ENCODE results near the gene PERM1. TPM values are rescaled to one million over a fixed set of nuclear protein-coding genes. Genes with fewer than 3 reads are reported as not detected.
A peak's percentile ranks its signal among the peaks of the same experiment; 100 is the strongest.

Gene PERM1
- total RNA-seq, 2 experiments from 2014 or later, result not detected

DNA sequence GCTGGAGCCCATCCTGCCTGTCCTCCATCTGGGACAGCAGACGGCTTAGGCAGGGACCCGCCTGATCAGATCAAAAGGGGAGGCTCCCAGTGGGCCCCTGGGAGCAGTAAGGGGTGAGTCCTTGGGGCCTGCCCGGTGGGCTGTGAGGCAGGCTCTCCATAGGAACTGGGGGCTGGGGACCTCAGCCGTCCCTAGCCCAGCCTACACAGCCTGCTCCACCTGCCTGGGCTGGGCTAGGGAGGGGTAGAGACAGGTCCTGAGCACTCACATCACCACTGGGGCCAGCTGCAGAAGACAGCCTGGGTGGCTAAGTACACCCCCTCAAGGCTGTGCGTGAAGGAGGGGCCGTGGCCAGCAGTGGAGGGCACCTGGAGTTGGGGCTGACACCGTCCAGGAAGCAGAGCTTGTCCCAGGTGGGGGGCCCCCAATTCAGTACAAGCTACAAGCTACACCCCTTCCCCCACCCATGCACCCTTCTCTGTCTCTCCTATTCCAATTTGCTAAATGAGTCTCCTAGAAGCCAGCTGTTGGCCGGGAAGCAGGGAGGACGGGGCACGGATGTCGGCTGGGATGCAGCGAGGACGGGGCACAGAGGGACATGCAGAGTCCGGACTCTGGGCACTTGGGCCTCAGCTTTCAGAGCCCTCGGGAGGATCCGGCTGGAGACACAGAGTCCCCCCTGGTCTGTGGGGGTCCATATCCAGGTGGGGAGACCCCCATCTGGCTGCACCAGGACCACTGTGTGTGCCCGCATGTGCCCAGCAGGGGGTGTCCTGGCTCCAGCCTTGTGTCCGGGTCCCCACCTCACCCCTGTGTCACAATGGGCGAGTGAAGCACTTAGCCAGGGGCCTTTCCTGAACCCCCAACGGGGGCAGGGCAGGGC, 33.1 kb upstream of the PERM1 start:
- peak; percentile 48 for DNase-seq (ENCODE audit: low spot score)
- Histone ChIP-seq H3K9me2 (ENCODE audit: insufficient read depth, low read length) (no peaks in the 10 kb centered on the region), H3K27ac (ENCODE audit: low read depth, low read length, poor library complexity, severe bottlenecking) (peak overlapping the region; percentile 63), H3K4me1 (ENCODE audit: insufficient read depth, low read length, poor library complexity, severe bottlenecking) (peaks cover 22% of the 10 kb centered on the region), H4K20me1 (ENCODE audit: insufficient read depth, low read length) (no peaks in the 10 kb centered on the region), H3K4me2 (ENCODE audit: low read length) (peak overlapping the region; percentile 85), H3K79me2 (ENCODE audit: insufficient read depth, low read depth, low read length) (no peaks in the 10 kb centered on the region), H3K4me3 (ENCODE audit: low read depth, low read length, poor library complexity, severe bottlenecking) (peak overlapping the region; percentile 75), H3K9me3 (ENCODE audit: low read length) (0 out of 2 replicates have a peak, but pooled peaks cover 3% of the 10 kb centered on the region), H3K36me3 (ENCODE audit: insufficient read depth, low read length) (no peaks in the 10 kb centered on the region), H2AFZ (ENCODE audit: low read length) (no peak overlapping the region)
- POLR2A ChIA-PET, result interaction anchor here (1.6 kb wide), 1 partner anchor 9 kb away, joined by 3 read pairs; no protein-coding TSS in a partner anchor
- CTCF ChIA-PET (ENCODE audit: unreplicated experiment), result interaction anchor here (0.6 kb wide), 1 partner anchor 17 kb away, joined by 3 read pairs; no protein-coding TSS in a partner anchor
- no TSS peak for BruUV-seq (replicated peaks)
- TF ChIP-seq EZH2phosphoT487 (IDR thresholded peaks at IDR 0.05; ENCODE audit: borderline replicate concordance, low read depth, low read length), result no peak
- TF ChIP-seq, protein P1, sequence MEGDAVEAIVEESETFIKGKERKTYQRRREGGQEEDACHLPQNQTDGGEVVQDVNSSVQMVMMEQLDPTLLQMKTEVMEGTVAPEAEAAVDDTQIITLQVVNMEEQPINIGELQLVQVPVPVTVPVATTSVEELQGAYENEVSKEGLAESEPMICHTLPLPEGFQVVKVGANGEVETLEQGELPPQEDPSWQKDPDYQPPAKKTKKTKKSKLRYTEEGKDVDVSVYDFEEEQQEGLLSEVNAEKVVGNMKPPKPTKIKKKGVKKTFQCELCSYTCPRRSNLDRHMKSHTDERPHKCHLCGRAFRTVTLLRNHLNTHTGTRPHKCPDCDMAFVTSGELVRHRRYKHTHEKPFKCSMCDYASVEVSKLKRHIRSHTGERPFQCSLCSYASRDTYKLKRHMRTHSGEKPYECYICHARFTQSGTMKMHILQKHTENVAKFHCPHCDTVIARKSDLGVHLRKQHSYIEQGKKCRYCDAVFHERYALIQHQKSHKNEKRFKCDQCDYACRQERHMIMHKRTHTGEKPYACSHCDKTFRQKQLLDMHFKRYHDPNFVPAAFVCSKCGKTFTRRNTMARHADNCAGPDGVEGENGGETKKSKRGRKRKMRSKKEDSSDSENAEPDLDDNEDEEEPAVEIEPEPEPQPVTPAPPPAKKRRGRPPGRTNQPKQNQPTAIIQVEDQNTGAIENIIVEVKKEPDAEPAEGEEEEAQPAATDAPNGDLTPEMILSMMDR (conservative IDR thresholded peaks at IDR 0.05; ENCODE audit: low read length), result peak; percentile 60
- intact Hi-C loops (cut with micrococcal nuclease; ENCODE audit: unreplicated experiment), result loop anchor here (5.0 kb wide), 1 partner anchor 47 kb away; no protein-coding TSS in a partner anchor

- H2AFZ ChIP-seq (ENCODE audit: low read length), result peak overlapping the region; percentile 7; the same call in 1 of the 2 replicates
These were observed 32.2 kb upstream of the PERM1 start for GRCh38 chr1:1013922-1014648.

More at GRCh38 chr1:1013922-1014648, 32.2 kb upstream of the PERM1 start:
- TF ChIP-seq, protein P1 (conservative IDR thresholded peaks at IDR 0.05; ENCODE audit: low read length), result no peak
- no peak for TF ChIP-seq EZH2phosphoT487 (IDR thresholded peaks at IDR 0.05; ENCODE audit: borderline replicate concordance, low read depth, low read length)
- no peaks in the 10 kb centered on the region for H3K79me2 ChIP-seq (ENCODE audit: insufficient read depth, low read depth, low read length)
- H3K36me3 ChIP-seq (ENCODE audit: insufficient read depth, low read length), result no peaks in the 10 kb centered on the region
- H3K9me3 ChIP-seq (ENCODE audit: low read length), result 0 out of 2 replicates have a peak, but pooled peaks cover 3% of the 10 kb centered on the region
- BruUV-seq (replicated peaks), result TSS peak; percentile 100
- peaks cover 22% of the 10 kb centered on the region for H3K4me1 ChIP-seq (ENCODE audit: insufficient read depth, low read length, poor library complexity, severe bottlenecking)
- H3K4me2 ChIP-seq (ENCODE audit: low read length), result peak overlapping the region; percentile 85
- DNase-seq (ENCODE audit: low spot score), result peak; percentile 70
- H3K9me2 ChIP-seq (ENCODE audit: insufficient read depth, low read length), result no peaks in the 10 kb centered on the region
- POLR2A ChIA-PET, result interaction anchor here (0.5 to 1.6 kb wide), 3 partner anchors 10 to 1100 kb away, joined by 3 read pairs; no protein-coding TSS in a partner anchor
- CTCF ChIA-PET (ENCODE audit: unreplicated experiment), result interaction anchor here (1.4 kb wide), 1 partner anchor 50 kb away, joined by 4 read pairs; no protein-coding TSS in a partner anchor
- no peaks in the 10 kb centered on the region for H4K20me1 ChIP-seq (ENCODE audit: insufficient read depth, low read length)
- intact Hi-C loops (cut with micrococcal nuclease; ENCODE audit: unreplicated experiment), result no loop called here
- peak overlapping the region; percentile 63 for H3K27ac ChIP-seq (ENCODE audit: low read depth, low read length, poor library complexity, severe bottlenecking)
- H3K4me3 ChIP-seq (ENCODE audit: low read depth, low read length, poor library complexity, severe bottlenecking), result peak overlapping the region; percentile 75
